ENCODE data around the gene TPSAB1. TPM values are rescaled to one million over a fixed set of nuclear protein-coding genes. Genes with fewer than 3 reads are reported as not detected.
"Not testable (repeated sequence)": the region's sequence is repeated elsewhere in the genome, so short reads cannot be mapped to it uniquely, and the experiment has no call there.

Gene TPSAB1
- total RNA-seq, 1 donor from 2014 or later: not detected

DNA sequence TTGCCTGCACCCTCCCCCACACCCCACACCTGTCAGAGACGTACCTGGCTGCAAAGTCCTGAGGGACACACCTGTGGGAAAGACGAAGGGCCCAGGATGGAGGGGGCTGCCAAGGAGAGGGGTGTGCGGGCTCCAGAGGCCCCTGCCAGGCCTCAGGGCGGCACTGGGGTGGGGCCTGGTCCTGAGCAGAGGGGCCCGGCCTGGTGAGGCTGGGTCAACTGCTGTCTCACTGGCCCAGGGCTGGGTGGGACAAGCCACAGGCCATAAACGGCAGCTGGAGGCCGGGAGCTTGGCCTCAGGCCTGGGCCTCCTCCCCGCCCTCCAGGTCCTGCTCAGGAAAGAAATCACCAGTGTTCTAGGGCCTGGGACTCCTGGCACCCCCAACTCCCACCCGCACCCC is 15.9 kb upstream of the TPSAB1 start:
- no peaks in the 10 kb centered on the region for H3K4me1 Mint-ChIP-seq
- no peak overlapping the region for H3K27ac Mint-ChIP-seq
- no peak for DNase-seq (ENCODE audit: low spot score in 2 of 2, unreplicated experiment in 2 of 2)
- no peaks in the 10 kb centered on the region for H3K36me3 Mint-ChIP-seq
- H3K27me3 Mint-ChIP-seq (ENCODE audit: low read depth): peaks cover 1% of the 10 kb centered on the region
- TF ChIP-seq, protein P1, sequence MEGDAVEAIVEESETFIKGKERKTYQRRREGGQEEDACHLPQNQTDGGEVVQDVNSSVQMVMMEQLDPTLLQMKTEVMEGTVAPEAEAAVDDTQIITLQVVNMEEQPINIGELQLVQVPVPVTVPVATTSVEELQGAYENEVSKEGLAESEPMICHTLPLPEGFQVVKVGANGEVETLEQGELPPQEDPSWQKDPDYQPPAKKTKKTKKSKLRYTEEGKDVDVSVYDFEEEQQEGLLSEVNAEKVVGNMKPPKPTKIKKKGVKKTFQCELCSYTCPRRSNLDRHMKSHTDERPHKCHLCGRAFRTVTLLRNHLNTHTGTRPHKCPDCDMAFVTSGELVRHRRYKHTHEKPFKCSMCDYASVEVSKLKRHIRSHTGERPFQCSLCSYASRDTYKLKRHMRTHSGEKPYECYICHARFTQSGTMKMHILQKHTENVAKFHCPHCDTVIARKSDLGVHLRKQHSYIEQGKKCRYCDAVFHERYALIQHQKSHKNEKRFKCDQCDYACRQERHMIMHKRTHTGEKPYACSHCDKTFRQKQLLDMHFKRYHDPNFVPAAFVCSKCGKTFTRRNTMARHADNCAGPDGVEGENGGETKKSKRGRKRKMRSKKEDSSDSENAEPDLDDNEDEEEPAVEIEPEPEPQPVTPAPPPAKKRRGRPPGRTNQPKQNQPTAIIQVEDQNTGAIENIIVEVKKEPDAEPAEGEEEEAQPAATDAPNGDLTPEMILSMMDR (IDR thresholded peaks at IDR 0.05; ENCODE audit: unreplicated experiment): no peak
- H3K9me3 Mint-ChIP-seq: no peaks in the 10 kb centered on the region
- no peak overlapping the region for H3K4me3 Mint-ChIP-seq

DNA sequence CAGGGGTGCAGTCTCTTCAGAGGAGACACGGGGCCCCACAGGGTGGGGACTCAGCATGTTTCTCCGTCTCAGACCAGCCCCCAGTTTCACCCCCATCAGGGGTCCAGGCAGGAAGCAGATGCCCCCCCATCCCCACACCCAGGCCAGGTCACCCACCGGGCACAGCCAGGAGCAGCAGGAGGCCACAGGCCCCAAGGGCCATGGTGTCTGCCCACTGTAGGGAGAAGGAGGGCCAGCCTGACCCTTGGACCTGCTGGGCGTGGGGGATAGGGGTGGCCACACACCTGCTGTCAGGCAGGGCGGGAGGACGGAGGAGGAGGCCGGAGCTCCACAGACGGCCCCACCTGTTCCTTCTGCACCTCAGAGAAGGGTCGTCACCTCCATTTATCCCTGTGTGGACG is 15.5 kb upstream of the TPSAB1 start, which contains the start of gene TPSG1:
Gene TPSG1 (minus strand): TSS at position 218 of the 401 bp plus-strand sequence. CDS start 16 bp downstream, at position 202.
- Mint-ChIP-seq H3K4me3 (no peak within 1 kb of the TSS), H3K36me3 (no peaks in the 10 kb centered on the region), H3K27ac (no peak within 1 kb of the TSS), H3K9me3 (no peaks in the 10 kb centered on the region), H3K27me3 (ENCODE audit: low read depth) (peaks cover 1% of the 10 kb centered on the region), H3K4me1 (no peaks in the 10 kb centered on the region)
- no peak for DNase-seq (ENCODE audit: low spot score in 2 of 2, unreplicated experiment in 2 of 2)
- TF ChIP-seq, protein P1 (IDR thresholded peaks at IDR 0.05; ENCODE audit: unreplicated experiment): no peak

DNA sequence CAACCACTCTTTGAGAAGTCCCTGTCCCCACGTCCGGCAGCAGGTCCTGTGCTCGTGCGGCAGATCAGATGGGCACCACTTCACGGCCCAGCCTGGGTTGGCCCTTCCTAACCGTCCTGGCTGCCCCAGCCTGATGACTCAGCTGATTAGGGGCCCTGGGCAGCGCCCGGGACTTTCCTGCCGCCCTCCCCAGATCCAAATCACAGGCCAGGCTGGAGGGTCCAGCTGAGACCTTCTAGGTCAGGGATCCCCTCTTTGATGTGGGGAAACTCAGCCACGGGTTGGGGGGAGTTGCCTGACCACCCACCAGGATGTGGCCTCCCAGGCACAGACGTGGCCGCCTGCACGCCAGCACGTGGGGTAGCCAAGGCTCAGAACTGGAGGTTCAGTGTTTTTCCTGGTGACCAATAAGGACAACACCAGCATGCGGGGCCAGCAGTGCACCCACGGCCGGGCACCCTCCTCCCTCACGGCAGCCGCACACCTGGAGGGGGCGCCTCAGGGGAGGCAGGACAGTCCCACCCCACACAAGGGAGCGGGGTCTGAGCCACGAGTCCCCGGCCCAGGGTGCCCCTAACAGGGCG is 14.7 kb upstream of the TPSAB1 start:
- H3K4me3 Mint-ChIP-seq; H3K36me3 Mint-ChIP-seq; DNase-seq (ENCODE audit: low spot score in 2 of 2, unreplicated experiment in 2 of 2); H3K27ac Mint-ChIP-seq; H3K9me3 Mint-ChIP-seq; H3K27me3 Mint-ChIP-seq (ENCODE audit: low read depth); H3K4me1 Mint-ChIP-seq: not testable (repeated sequence)

DNA sequence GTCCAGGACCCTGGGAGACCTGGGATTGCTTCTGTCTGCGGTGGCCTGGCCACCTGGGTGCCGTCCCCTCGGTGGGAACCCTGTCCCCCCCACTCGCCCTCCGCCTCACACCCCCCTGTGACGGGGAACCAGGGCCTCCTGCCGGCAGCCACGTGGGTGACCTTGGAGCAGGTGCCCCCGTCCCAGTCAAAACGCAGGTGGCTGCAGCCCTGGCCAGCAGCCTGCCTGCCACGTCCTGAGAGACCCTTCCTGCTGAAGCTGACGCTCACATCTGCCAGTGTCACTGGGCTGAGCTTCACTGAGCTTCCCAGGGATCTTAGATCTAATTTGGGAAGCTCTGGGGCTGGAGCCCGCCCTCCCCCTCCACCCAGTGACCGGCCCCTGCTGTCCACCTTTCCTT is 13.8 kb upstream of the TPSAB1 start:
- H3K4me1 Mint-ChIP-seq; H3K4me3 Mint-ChIP-seq; H3K9me3 Mint-ChIP-seq; H3K27ac Mint-ChIP-seq; H3K36me3 Mint-ChIP-seq; H3K27me3 Mint-ChIP-seq (ENCODE audit: low read depth); DNase-seq (ENCODE audit: low spot score in 2 of 2, unreplicated experiment in 2 of 2): not testable (repeated sequence)

DNA sequence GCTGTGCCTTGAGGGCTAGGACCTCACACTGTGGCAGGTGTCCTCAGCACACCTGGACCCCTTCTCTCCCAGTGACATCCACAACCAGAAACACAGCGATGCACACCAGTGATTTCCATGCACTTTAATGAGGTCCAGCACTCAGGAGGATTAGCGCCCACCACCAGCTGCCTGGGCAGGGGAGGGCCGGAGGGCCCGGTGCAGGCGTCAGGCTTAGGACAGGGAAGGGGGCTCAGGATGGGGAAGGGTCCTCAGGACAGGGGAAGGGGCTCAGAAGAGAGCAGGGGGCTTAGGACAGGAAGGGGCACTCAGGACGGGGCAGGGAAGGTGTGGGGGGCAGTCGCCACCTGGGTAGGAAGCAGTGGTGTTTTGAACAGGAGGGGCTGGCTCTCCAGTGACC is 12.3 kb upstream of the TPSAB1 start:
- not testable (repeated sequence) for H3K4me3 Mint-ChIP-seq; DNase-seq (ENCODE audit: low spot score in 2 of 2, unreplicated experiment in 2 of 2); H3K36me3 Mint-ChIP-seq; H3K4me1 Mint-ChIP-seq; H3K27me3 Mint-ChIP-seq (ENCODE audit: low read depth); H3K9me3 Mint-ChIP-seq; H3K27ac Mint-ChIP-seq

DNA sequence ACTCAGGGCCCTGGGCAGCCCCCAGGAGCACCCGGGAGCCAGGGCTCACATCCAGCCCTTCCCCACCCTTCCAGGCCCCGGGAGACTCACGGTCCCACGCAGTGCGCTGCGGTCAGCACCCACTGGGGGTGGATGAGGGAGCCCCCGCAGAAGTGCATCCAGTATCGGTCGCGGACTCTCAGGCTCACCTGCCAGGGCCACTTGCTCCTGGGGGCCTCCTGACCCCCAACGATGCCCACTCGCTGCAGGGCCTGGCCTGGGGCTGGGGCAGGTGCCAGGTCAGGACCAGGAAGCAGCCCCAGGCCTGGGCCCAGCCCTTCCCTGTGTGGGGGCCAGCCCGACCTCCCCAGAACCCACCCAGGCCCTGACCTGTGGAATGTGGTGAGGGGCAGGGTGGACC is 11.0 kb upstream of the TPSAB1 start:
- H3K27me3 Mint-ChIP-seq (ENCODE audit: low read depth); H3K4me3 Mint-ChIP-seq; H3K36me3 Mint-ChIP-seq; H3K4me1 Mint-ChIP-seq; H3K9me3 Mint-ChIP-seq; H3K27ac Mint-ChIP-seq; DNase-seq (ENCODE audit: low spot score in 2 of 2, unreplicated experiment in 2 of 2): not testable (repeated sequence)

DNA sequence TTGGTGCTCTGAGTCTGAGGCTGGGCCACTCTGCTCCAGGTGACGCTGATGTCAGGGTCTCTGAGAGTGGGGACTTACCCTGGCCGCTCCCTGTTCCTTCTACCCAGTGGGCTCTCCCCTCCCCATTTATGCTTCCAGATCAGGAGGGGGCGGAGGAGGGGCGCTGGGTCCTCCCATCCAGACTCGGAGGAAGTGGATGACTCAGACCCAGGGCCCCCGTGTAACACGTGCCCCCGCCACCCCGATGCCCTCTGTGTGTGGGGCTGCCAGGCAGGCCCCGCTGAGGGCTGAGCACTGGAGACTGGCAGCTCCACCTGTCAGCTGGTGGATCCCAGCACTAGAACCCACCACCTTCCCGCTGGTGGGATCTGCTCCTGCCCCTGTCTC is 10.4 kb upstream of the TPSAB1 start, which contains the start of gene TPSB2:
Gene TPSB2 (minus strand): TSS at position 101 of the 387 bp plus-strand sequence. CDS start 233 bp downstream, outside the sequence.
- not testable (repeated sequence) for H3K36me3 Mint-ChIP-seq; H3K4me1 Mint-ChIP-seq; H3K27ac Mint-ChIP-seq; H3K4me3 Mint-ChIP-seq; H3K27me3 Mint-ChIP-seq (ENCODE audit: low read depth); H3K9me3 Mint-ChIP-seq; DNase-seq (ENCODE audit: low spot score in 2 of 2, unreplicated experiment in 2 of 2)

DNA sequence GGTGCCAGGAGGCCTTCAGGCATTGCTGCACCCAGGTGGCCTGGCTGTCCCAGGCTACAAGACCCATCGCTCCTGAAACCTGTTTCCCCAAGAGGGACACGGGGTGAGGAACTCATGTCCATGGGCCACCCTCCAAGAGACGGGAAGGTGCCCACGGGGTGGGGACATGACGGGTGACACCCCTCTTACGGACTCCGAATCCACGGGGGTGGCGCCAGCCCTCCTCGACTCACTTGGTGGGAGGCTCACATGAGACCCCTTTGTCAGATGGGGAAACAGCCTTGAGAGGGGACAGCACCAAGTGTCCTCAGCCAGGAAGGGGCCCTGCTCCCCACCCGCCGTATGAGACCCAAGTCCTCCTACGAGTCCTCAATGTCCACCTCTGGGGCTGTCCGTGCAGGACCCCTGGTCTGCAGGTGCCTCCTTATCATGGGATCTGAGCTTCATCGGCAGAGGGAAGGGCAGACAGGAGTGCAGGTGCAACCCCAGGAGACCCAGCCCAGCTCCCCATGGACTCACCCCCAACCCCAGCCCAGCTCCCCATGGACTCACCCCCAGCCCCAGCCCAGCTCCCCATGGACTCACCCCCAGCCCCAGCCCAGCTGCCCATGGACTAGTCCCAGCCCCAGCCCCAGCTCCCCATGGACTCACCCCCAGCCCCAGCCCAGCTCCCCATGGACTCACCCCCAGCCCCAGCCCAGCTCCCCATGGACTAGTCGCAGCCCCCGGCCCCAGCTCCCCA is 9.9 kb upstream of the TPSAB1 start:
- not testable (repeated sequence) for H3K27me3 Mint-ChIP-seq (ENCODE audit: low read depth); H3K4me1 Mint-ChIP-seq; H3K4me3 Mint-ChIP-seq; DNase-seq (ENCODE audit: low spot score in 2 of 2, unreplicated experiment in 2 of 2); H3K27ac Mint-ChIP-seq; H3K9me3 Mint-ChIP-seq; H3K36me3 Mint-ChIP-seq

DNA sequence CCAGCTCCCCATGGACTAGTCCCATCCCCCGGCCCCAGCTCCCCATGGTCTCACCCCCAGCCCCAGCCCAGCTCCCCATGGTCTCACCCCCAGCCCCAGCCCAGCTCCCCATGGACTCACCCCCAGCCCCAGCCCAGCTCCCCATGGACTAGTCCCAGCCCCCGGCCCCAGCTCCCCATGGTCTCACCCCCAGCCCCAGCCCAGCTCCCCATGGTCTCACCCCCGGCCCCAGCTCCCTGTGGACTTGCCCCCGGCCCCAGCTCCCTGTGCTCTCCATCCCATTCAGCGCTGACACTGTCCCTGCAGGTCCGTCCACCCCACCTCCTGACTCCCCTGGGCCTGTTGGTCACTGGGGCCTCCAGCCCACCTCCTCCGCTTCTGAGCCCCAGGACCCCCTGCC is 9.2 kb upstream of the TPSAB1 start:
- not testable (repeated sequence) for H3K36me3 Mint-ChIP-seq; H3K27me3 Mint-ChIP-seq (ENCODE audit: low read depth); DNase-seq (ENCODE audit: low spot score in 2 of 2, unreplicated experiment in 2 of 2); H3K27ac Mint-ChIP-seq; H3K4me3 Mint-ChIP-seq; H3K9me3 Mint-ChIP-seq; H3K4me1 Mint-ChIP-seq

DNA sequence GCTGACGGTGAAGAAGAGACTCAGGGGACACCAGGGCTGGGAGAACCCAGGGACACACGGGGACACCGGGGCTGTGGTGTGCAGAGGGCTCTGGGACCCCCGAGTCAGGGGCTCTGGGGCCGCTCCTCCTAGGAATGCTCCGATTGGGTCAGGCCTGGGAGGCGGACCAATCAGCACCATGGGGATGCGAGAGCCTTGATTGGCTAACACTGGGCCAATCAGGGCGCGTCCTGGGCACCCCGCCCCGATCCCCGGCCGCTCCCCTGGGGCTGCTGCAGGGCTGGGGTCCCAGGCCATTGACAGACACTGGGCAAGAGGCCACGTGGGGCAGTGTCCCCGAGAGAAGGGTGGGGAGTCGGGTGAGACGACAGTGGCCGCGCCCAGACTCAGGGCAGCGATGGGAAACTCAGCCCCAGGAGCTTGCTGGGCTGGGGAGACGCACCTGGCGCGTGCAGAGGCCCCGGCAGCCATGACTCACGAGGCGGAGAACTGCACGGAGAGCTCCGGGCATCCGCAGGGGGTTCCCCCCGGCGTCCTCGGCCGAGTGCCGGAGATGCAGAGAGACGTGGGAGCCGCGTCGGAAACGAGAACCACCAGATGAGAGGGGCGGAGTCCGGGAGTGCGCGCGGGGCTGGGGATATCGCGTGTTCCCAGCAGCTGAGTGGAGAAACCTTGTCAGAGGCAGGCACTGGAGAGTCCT is 8.3 kb upstream of the TPSAB1 start:
- not testable (repeated sequence) for H3K9me3 Mint-ChIP-seq; H3K27me3 Mint-ChIP-seq (ENCODE audit: low read depth); H3K27ac Mint-ChIP-seq; H3K36me3 Mint-ChIP-seq; DNase-seq (ENCODE audit: low spot score in 2 of 2, unreplicated experiment in 2 of 2); H3K4me3 Mint-ChIP-seq; H3K4me1 Mint-ChIP-seq

DNA sequence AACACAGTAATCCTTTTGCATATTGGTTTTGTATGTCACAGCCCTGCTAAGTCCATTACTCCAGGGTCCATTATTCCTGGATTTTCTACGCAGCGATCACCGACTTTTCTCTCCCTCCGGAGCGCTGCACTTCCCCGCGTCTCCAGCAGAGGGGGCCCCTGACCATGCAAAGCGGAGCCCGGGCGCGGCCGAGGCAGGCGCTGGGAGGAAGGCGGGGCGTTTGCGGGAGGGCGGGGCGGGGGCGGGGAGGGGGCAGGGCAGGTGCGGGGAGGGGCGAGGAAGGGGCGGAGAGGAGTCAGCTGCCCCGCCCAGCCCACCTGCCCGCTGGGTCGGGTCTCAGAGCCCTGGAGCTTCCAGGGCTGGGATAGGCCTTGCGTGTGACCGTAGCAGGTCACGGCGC is 3.8 kb upstream of the TPSAB1 start:
- not testable (repeated sequence) for H3K27ac Mint-ChIP-seq; H3K4me1 Mint-ChIP-seq; H3K27me3 Mint-ChIP-seq (ENCODE audit: low read depth); H3K4me3 Mint-ChIP-seq; H3K36me3 Mint-ChIP-seq; DNase-seq (ENCODE audit: low spot score in 2 of 2, unreplicated experiment in 2 of 2); H3K9me3 Mint-ChIP-seq
